HepG2 (cell line): ENCODE results near the gene PCBP4. TPM values are rescaled to one million over a fixed set of nuclear protein-coding genes. Genes with fewer than 3 reads are reported as not detected.

Experiments
- BCL6 ChIP-seq: IDR thresholded peaks from 2 replicates; pipeline ENCODE4 v1.6.1; 2016; ENCODE audit warnings: missing genetic modification reagents, missing compliant biosample characterization
- CREM ChIP-seq, 2 experiments: sonication (generic) in 1 of 2; formaldehyde crosslinking in 1 of 2; IDR thresholded peaks; 2 replicates each; pipeline versions ENCODE4 v1.4.0 to v1.6.1; 2016 to 2020; ENCODE audit warnings: antibody characterized with exemption in 1 of 2, mild to moderate bottlenecking in 1 of 2, missing genetic modification reagents in 1 of 2
- GATA4 ChIP-seq: sonication (generic); IDR thresholded peaks from 2 replicates; pipeline ENCODE4 v1.6.1; 2016; ENCODE audit warnings: antibody characterized with exemption, low read depth, borderline replicate concordance
- HDAC6 ChIP-seq: fragments of 200-600 bp; sonication (generic); IDR thresholded peaks from 2 replicates; pipeline ENCODE4 v1.7.0; 2017; ENCODE audit warnings: mild to moderate bottlenecking, antibody characterized with exemption, low read length, low read depth
- HES4 ChIP-seq: sonication (generic); formaldehyde crosslinking; IDR thresholded peaks from 2 replicates; pipeline ENCODE4 v1.9.0; 2021; ENCODE audit warnings: mild to moderate bottlenecking, missing genetic modification reagents, borderline replicate concordance
- MEF2D ChIP-seq: sonication (generic); formaldehyde crosslinking; IDR thresholded peaks from 2 replicates; pipeline ENCODE4 v1.5.1; 2020; ENCODE audit warnings: mild to moderate bottlenecking, missing genetic modification reagents
- SP2 ChIP-seq: sonication (generic); formaldehyde crosslinking; IDR thresholded peaks from 2 replicates; pipeline ENCODE4 v1.5.1; 2020; ENCODE audit warnings: mild to moderate bottlenecking, missing genetic modification reagents
- ZFP62 ChIP-seq: sonication (generic); formaldehyde crosslinking; IDR thresholded peaks from 2 replicates; pipeline ENCODE4 v1.4.0; 2020; ENCODE audit warnings: missing genetic modification reagents
- ZNF121 ChIP-seq: sonication (generic); formaldehyde crosslinking; IDR thresholded peaks from 2 replicates; pipeline ENCODE4 v1.5.0; 2020; ENCODE audit warnings: mild to moderate bottlenecking, missing genetic modification reagents
- ZNF431 ChIP-seq: sonication (generic); formaldehyde crosslinking; IDR thresholded peaks from 2 replicates; pipeline ENCODE4 v1.9.0; 2022; ENCODE audit warnings: missing genetic modification reagents, low read depth, mild to moderate bottlenecking, borderline replicate concordance
- ZNF569 ChIP-seq: sonication (generic); formaldehyde crosslinking; IDR thresholded peaks from 2 replicates; pipeline ENCODE4 v1.5.0; 2020; ENCODE audit warnings: mild to moderate bottlenecking, missing genetic modification reagents, moderate library complexity, borderline replicate concordance
- polyA plus RNA-seq, 8 experiments: library from polyadenylated mRNA; depleted of rRNA in 3 of 8; stranded (reverse) in 7 of 8; unstranded in 1 of 8; fragments of >200 nt; fragmentation: Illumina TruSeq in 4 of 8; extraction: Trizol in 4 of 8; gene quantifications; 2 replicates each; pipeline versions ENCODE4 v1.2.1 to v1.2.3, GENCODE V29; 2011 to 2016; ENCODE audit warnings: low read depth in 4 of 8, missing spikeins in 1 of 8, mixed read lengths in 1 of 8; ENCODE audit not compliant: insufficient read depth in 1 of 8
- total RNA-seq, 5 experiments: library from RNA; depleted of rRNA; stranded (reverse); fragments of >200 nt; fragmentation: Illumina TruSeq; extraction: Trizol; gene quantifications; 2 replicates each; pipeline ENCODE4 v1.2.3, GENCODE V29; 2016; ENCODE audit warnings: low read depth in 1 of 5
- TF ChIP-seq, protein P1 (sequence below): IDR thresholded peaks from 2 replicates; pipeline ENCODE4 v1.6.1; 2016; ENCODE audit warnings: missing compliant biosample characterization, missing genetic modification reagents, borderline replicate concordance
- TF ChIP-seq, protein P2 (sequence below): sonication (generic); formaldehyde crosslinking; IDR thresholded peaks from 2 replicates; pipeline ENCODE4 v1.8.1; 2022; ENCODE audit warnings: mild to moderate bottlenecking, missing genetic modification reagents
- TF ChIP-seq, protein P3 (sequence below): sonication (generic); formaldehyde crosslinking; IDR thresholded peaks from 2 replicates; pipeline ENCODE4 v1.4.0; 2020; ENCODE audit warnings: mild to moderate bottlenecking, low read depth, missing genetic modification reagents
- TF ChIP-seq, protein P4 (sequence below): sonication (generic); formaldehyde crosslinking; IDR thresholded peaks from 2 replicates; pipeline ENCODE4 v1.5.0; 2020; ENCODE audit warnings: mild to moderate bottlenecking, missing genetic modification reagents, borderline replicate concordance
- TF ChIP-seq, protein P5 (sequence below): sonication (generic); formaldehyde crosslinking; IDR thresholded peaks from 2 replicates; pipeline ENCODE4 v1.4.0; 2020; ENCODE audit warnings: mild to moderate bottlenecking, missing genetic modification reagents

Gene PCBP4
- total and polyA plus RNA-seq, 2 of the 13 experiments (the other 11 are each of a cell fraction or from before 2014, with no cell fraction given): 36.8 to 51.3 TPM

DNA sequence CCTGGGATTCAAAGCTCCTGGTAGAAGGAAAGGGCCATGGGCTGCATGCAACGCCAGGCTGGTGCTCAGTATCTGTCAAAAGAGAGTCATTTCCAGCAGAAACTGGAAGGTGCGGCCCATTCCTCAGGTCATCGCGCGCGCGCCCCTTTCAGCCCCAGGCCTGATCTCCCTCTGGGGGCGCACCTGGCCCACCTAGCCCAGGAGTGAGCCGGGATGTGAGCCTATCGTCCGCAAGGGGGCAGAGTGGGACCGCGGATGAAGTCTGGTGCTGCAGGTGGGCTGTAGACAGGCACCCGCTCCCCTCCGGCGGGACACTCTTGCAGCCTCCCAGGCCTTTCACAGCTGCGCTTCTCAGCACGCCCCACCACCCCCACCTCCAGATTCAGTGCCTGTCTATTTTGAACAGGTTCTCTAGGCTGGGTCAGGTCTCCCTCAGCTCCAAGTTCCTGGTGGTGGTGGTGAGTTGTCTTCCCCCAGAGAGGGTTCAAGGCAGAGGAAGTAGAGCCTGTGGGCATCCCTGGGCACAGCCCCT, 34.3 kb upstream of the PCBP4 start (continued):
- no peak for TF ChIP-seq CREM (IDR thresholded peaks at IDR 0.05)
- TF ChIP-seq CREM (CRISPR knock-in tag; IDR thresholded peaks at IDR 0.05): no peak
- no peak for TF ChIP-seq GATA4
- TF ChIP-seq, protein P1, sequence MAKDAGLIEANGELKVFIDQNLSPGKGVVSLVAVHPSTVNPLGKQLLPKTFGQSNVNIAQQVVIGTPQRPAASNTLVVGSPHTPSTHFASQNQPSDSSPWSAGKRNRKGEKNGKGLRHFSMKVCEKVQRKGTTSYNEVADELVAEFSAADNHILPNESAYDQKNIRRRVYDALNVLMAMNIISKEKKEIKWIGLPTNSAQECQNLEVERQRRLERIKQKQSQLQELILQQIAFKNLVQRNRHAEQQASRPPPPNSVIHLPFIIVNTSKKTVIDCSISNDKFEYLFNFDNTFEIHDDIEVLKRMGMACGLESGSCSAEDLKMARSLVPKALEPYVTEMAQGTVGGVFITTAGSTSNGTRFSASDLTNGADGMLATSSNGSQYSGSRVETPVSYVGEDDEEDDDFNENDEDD (CRISPR knock-in tag): peak; percentile 45; the same call in 1 of the 2 replicates
- no peak for TF ChIP-seq HES4
- TF ChIP-seq, protein P2, sequence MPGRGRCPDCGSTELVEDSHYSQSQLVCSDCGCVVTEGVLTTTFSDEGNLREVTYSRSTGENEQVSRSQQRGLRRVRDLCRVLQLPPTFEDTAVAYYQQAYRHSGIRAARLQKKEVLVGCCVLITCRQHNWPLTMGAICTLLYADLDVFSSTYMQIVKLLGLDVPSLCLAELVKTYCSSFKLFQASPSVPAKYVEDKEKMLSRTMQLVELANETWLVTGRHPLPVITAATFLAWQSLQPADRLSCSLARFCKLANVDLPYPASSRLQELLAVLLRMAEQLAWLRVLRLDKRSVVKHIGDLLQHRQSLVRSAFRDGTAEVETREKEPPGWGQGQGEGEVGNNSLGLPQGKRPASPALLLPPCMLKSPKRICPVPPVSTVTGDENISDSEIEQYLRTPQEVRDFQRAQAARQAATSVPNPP (CRISPR knock-in tag): no peak
- no peak for TF ChIP-seq ZFP62 (CRISPR knock-in tag)
- TF ChIP-seq ZNF431: no peak
- TF ChIP-seq HDAC6: no peak
- TF ChIP-seq MEF2D (CRISPR knock-in tag): no peak
- TF ChIP-seq, protein P3, sequence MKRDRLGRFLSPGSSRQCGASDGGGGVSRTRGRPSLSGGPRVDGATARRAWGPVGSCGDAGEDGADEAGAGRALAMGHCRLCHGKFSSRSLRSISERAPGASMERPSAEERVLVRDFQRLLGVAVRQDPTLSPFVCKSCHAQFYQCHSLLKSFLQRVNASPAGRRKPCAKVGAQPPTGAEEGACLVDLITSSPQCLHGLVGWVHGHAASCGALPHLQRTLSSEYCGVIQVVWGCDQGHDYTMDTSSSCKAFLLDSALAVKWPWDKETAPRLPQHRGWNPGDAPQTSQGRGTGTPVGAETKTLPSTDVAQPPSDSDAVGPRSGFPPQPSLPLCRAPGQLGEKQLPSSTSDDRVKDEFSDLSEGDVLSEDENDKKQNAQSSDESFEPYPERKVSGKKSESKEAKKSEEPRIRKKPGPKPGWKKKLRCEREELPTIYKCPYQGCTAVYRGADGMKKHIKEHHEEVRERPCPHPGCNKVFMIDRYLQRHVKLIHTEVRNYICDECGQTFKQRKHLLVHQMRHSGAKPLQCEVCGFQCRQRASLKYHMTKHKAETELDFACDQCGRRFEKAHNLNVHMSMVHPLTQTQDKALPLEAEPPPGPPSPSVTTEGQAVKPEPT (CRISPR knock-in tag): 0 out of 2 replicates have a peak, but pooled peaks have one; percentile 58
- no peak for TF ChIP-seq ZNF121
- TF ChIP-seq, protein P4, sequence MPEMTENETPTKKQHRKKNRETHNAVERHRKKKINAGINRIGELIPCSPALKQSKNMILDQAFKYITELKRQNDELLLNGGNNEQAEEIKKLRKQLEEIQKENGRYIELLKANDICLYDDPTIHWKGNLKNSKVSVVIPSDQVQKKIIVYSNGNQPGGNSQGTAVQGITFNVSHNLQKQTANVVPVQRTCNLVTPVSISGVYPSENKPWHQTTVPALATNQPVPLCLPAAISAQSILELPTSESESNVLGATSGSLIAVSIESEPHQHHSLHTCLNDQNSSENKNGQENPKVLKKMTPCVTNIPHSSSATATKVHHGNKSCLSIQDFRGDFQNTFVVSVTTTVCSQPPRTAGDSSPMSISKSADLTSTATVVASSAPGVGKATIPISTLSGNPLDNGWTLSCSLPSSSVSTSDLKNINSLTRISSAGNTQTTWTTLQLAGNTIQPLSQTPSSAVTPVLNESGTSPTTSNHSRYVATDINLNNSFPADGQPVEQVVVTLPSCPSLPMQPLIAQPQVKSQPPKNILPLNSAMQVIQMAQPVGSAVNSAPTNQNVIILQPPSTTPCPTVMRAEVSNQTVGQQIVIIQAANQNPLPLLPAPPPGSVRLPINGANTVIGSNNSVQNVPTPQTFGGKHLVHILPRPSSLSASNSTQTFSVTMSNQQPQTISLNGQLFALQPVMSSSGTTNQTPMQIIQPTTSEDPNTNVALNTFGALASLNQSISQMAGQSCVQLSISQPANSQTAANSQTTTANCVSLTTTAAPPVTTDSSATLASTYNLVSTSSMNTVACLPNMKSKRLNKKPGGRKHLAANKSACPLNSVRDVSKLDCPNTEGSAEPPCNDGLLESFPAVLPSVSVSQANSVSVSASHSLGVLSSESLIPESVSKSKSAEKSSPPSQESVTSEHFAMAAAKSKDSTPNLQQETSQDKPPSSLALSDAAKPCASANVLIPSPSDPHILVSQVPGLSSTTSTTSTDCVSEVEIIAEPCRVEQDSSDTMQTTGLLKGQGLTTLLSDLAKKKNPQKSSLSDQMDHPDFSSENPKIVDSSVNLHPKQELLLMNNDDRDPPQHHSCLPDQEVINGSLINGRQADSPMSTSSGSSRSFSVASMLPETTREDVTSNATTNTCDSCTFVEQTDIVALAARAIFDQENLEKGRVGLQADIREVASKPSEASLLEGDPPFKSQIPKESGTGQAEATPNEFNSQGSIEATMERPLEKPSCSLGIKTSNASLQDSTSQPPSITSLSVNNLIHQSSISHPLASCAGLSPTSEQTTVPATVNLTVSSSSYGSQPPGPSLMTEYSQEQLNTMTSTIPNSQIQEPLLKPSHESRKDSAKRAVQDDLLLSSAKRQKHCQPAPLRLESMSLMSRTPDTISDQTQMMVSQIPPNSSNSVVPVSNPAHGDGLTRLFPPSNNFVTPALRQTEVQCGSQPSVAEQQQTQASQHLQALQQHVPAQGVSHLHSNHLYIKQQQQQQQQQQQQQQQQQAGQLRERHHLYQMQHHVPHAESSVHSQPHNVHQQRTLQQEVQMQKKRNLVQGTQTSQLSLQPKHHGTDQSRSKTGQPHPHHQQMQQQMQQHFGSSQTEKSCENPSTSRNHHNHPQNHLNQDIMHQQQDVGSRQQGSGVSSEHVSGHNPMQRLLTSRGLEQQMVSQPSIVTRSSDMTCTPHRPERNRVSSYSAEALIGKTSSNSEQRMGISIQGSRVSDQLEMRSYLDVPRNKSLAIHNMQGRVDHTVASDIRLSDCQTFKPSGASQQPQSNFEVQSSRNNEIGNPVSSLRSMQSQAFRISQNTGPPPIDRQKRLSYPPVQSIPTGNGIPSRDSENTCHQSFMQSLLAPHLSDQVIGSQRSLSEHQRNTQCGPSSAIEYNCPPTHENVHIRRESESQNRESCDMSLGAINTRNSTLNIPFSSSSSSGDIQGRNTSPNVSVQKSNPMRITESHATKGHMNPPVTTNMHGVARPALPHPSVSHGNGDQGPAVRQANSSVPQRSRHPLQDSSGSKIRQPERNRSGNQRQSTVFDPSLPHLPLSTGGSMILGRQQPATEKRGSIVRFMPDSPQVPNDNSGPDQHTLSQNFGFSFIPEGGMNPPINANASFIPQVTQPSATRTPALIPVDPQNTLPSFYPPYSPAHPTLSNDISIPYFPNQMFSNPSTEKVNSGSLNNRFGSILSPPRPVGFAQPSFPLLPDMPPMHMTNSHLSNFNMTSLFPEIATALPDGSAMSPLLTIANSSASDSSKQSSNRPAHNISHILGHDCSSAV: no peak
- no peak for TF ChIP-seq BCL6 (CRISPR knock-in tag)
- TF ChIP-seq SP2 (CRISPR knock-in tag): no peak
- TF ChIP-seq, protein P5, sequence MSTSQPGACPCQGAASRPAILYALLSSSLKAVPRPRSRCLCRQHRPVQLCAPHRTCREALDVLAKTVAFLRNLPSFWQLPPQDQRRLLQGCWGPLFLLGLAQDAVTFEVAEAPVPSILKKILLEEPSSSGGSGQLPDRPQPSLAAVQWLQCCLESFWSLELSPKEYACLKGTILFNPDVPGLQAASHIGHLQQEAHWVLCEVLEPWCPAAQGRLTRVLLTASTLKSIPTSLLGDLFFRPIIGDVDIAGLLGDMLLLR (CRISPR knock-in tag): no peak
- TF ChIP-seq ZNF569: no peak
